NCI-H748 (cell line): ENCODE results near the gene LAMP5.

ENCODE experiments used
- DNase-seq: peaks from one replicate; lab custom pipeline; 2025; ENCODE audit not compliant: unreplicated experiment; lab: John Stamatoyannopoulos, UW

Gene LAMP5

GRCh38 chr20:9514461-9515213 is at the start of gene LAMP5:
Gene LAMP5 (plus strand): TSS chr20:9514590. CDS start chr20:9514853, 263 bp downstream.
- peak; percentile 86 for DNase-seq

GRCh38 chr20:9467995-9468394 is 46.4 kb upstream of the LAMP5 start:
- DNase-seq = peak; percentile 53

GRCh38 chr20:9474835-9475415 is 39.5 kb upstream of the LAMP5 start:
- DNase-seq = no peak

GRCh38 chr20:9475456-9475855 is 38.9 kb upstream of the LAMP5 start:
- DNase-seq = no peak

- DNase-seq = no peak
Observed at GRCh38 chr20:9476174-9476573, 38.2 kb upstream of the LAMP5 start.

- DNase-seq = no peak
Observed at GRCh38 chr20:9476637-9477036, 37.8 kb upstream of the LAMP5 start.

GRCh38 chr20:9478771-9479170 is 35.6 kb upstream of the LAMP5 start:
- DNase-seq = no peak

GRCh38 chr20:9480066-9480465 is 34.3 kb upstream of the LAMP5 start:
- DNase-seq = no peak

- DNase-seq = no peak
Observed at GRCh38 chr20:9482180-9482579, 32.2 kb upstream of the LAMP5 start.

- DNase-seq = no peak
Observed at GRCh38 chr20:9483131-9483530, 31.3 kb upstream of the LAMP5 start.

- peak; percentile 30 for DNase-seq
Observed at GRCh38 chr20:9485614-9486340, 28.6 kb upstream of the LAMP5 start.

GRCh38 chr20:9487231-9487630 is 27.2 kb upstream of the LAMP5 start:
- no peak for DNase-seq

- DNase-seq = peak; percentile 26
Observed at GRCh38 chr20:9488063-9488462, 26.3 kb upstream of the LAMP5 start.

GRCh38 chr20:9490161-9490560 is 24.2 kb upstream of the LAMP5 start:
- DNase-seq = no peak

- DNase-seq = no peak
Observed at GRCh38 chr20:9490631-9491030, 23.8 kb upstream of the LAMP5 start.

- peak; percentile 64 for DNase-seq
Observed at GRCh38 chr20:9491324-9491723, 23.1 kb upstream of the LAMP5 start.

GRCh38 chr20:9492067-9492466 is 22.3 kb upstream of the LAMP5 start:
- no peak for DNase-seq

- no peak for DNase-seq
Observed at GRCh38 chr20:9493803-9494202, 20.6 kb upstream of the LAMP5 start.

GRCh38 chr20:9495701-9496100 is 18.7 kb upstream of the LAMP5 start:
- DNase-seq = no peak

- DNase-seq = no peak
Observed at GRCh38 chr20:9496155-9496554, 18.2 kb upstream of the LAMP5 start.

- no peak for DNase-seq
Observed at GRCh38 chr20:9498322-9498721, 16.1 kb upstream of the LAMP5 start.
